Non-pigmented ciliary epithelial cell (primary cell): Measurements from ENCODE around the gene HNRNPA2B1.
"Not testable (repeated sequence)": the region's sequence is repeated elsewhere in the genome, so short reads cannot be mapped to it uniquely, and the experiment has no call there.

Source experiments
- DNase-seq: peaks from one replicate; pipeline ENCODE4 v3.0.0-alpha.2; 2010; ENCODE audit warnings: low read depth

Gene HNRNPA2B1

DNA sequence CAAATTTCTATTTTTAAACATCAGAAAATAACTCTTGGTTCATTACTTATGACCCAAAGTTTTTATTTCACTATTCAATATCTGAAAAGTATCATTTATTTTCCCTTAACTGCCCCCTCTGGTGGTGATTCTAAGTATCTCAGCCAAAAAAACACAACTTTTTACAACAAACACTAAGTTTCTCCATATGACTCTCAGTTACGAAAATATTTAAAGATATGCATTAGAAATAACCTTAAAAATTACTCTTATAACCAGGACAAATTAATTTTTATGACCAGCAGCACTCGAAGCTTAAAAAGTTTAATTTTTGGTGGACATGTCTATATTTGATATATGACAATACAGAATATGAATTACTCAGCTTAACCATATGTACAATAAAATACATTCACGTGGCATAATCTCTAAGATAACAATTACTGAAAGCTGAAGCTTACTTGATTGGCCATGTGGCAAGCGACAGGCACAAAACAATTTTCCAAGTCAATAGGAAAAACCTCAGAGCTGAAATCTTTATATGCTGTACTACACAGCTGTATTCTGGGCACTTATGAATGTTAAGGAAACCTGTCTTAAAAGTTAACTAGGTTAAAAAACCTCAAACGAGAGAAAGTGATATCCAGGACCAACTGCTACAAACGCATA, 2.3 kb downstream of the HNRNPA2B1 start:
- DNase-seq, result no peak

DNA sequence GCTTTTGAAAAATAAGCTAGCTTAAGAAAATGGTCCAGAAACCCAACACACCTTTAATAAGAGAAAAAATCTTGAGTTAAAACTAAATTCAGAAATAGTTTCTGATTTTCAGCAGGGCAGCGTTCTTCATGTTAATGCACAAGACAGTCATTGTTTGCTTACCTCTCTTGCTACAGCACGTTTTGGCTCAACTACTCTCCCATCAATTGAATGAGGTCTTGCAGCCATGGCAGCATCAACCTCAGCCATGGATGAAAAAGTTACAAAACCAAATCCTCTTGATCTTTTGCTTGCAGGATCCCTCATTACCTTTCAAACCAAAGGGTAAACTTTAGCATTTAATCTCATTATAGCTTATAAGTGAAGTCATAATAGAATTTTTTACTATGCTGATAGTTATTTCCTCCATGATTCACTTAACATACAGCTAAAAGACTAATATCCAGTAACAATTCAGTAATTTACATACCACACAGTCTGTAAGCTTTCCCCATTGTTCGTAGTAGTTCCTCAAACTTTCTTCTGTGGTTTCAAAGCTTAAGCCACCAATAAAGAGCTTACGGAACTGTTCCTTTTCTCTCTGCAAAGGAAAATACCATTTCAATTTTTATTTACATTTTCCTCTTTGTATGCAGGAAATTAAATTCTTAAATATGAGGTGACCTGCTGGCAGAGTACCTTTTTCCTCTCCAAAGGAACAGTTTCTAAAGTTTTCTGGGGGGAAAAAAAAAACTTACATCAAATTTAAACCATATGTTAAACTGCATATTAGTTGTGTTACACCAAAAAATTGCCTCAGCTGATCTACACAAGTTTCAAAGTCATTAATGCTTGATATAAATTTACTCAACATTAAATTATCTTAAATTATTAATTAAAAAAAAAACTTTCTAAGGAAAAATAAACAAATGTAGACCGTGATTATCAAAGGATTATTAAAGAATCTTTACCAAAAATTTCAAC, 3.1 kb downstream of the HNRNPA2B1 start:
- no peak for DNase-seq

DNA sequence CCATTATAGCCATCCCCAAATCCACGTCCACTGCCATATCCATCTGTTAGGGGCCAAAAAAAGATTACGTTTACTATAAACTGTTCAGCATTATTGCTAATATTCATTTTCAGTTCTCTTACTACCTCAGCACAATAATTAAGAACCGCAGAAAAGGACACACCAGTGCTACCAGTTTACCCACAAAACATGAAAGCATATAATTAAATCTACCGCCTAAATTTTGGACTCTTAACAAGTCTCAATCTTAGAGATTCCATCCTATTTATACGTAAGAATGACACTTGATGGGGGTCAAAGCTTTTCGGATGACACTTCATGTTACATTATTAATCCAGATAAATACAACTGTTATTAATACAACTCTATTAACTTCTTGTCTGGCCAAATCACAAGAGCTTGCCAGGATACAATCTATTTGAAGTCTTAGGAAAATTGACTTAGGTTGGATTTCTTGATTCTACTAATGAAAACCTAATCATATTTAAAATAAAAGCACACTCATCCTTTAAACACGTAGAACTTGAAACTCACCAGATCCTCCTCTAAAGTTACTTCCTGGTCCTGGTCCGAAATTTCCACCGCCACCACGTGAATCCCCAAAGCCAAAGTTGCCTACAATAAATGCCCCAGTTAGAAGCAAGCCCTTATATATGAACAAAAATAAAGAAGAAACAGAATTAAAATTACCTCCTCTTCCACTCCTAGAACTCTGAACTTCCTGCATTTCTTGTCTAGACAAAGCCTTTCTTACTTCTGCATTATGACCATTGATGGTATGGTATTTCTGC, 4.5 kb downstream of the HNRNPA2B1 start:
- no peak for DNase-seq

DNA sequence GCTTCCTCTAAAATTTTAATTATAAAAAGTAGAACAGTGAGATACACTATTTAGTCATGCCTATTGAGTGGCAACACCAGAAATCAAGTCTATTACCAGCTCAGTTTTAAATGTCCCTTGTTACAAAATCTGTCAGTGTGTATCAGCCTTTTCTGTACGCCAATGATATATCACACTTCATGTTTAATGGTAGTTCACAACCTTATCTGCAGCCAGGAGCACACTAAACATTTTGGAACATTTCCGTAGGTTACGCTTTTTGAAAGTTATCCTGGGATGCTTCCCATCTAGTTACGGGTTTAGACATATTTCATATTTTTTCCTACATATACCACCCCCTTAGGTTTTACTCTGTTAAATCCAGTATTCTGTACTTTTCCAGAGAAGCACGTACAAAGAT, 5.4 kb downstream of the HNRNPA2B1 start:
- DNase-seq, result no peak

- not testable (repeated sequence) for DNase-seq
These were observed 5.8 kb downstream of the HNRNPA2B1 start for GRCh38 chr7:26194764-26195163.

DNA sequence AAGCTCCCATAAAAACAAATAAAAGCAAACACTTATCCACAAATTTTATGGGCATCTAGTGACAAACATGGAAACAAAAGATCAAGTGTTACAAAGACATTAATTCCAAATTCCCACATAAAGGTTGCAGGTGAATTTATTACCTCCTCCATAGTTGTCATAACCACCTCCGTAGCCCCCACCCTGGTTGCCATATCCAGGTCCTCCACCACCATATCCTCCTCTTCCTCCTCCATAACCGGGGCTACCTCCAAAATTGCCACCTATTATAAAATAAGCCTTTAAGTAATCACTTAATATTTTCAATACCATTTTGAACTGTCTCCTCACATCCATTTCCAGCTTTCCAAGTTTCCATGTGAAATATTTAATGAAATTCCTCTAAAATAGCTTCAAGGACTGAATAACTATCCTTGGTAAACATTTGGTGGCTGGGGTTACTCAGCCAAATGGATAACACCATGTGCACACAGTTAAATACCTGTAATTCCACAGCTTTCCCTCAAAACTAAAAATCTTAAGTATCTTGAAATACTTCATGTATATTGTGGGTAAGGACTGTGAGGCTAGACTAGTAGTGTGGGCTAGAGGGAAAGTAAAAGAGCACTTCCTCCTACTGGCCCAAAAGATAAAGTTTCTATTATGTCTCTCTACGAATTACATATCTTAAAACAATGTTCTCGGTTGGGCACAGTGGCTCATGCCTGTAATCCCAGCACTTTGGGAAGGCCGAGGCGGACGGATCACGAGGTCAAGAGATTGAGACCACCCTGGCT, 6.9 kb downstream of the HNRNPA2B1 start:
- no peak for DNase-seq

- DNase-seq, result no peak
These were observed 8.0 kb downstream of the HNRNPA2B1 start for GRCh38 chr7:26192485-26193087.

DNA sequence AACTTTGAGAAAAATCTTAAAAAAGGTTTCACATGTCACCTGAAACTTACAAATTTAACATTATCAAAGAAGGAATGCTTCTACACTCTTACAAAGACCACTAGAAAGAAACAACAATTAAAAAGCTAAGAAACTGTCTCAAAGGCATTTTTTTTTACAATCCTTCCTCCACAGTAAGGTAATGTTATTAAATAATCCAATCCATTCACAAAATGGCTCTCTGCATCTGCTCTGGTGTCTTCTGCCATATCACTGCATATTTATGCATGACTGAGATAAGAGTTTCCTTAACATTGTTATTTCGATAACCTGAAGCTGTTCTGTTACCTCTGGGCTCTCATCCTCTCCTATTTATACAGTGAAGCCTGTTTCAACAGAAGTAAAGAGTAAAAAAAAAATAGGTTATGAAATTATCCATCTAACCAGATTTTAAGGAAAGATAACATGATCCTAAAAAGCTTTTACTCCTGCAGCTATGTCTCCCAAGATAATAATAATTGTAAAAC, 8.5 kb downstream of the HNRNPA2B1 start:
- no peak for DNase-seq

- no peak for DNase-seq
These were observed 9.1 kb downstream of the HNRNPA2B1 start for GRCh38 chr7:26191233-26191973.

- no peak for DNase-seq
These were observed 10.1 kb downstream of the HNRNPA2B1 start for GRCh38 chr7:26190417-26190869.

- DNase-seq, result no peak
These were observed 10.8 kb downstream of the HNRNPA2B1 start for GRCh38 chr7:26189697-26190096.

GRCh38 chr7:26188957-26189541, 11.5 kb downstream of the HNRNPA2B1 start:
- DNase-seq, result no peak

GRCh38 chr7:26188206-26188956, 12.2 kb downstream of the HNRNPA2B1 start:
- DNase-seq, result no peak

DNA sequence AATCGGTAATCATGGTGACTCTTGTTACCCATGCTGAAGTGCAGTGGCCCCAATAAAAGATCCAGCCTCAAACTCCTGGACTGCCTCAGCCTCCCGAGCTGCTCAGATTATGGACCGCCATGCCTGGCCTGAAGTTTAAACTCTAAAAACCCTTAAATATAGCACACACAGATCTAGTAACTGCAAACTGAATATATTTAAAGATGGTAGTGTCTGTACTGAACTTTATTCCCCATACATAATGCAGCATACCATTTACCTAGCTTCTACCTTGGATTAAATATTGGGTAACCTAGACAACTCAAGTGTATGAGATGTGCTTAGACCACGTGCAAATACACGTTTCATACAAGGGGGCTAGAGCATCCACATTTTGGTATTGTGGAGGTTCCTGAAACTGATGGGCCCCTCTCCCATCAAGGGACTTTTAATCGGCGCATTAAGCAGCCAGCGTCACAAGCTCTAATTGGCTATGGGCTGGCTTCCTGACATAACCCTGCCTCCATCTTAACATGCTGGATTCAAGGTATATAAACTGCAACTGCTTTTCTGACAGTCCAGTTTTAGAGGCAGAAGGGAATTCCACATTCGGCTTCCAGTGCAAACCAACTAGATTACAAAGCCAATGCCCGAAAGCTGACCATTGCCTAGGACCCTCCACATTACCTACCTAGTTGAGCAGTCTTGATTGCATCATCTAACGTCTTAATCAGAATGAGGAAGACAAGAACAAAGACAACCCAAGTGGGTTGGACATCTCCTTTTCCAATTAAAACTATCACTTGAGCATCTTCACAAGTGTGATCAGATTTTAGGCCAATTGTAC, 13.0 kb downstream of the HNRNPA2B1 start:
- no peak for DNase-seq

GRCh38 chr7:26186364-26187311, 13.9 kb downstream of the HNRNPA2B1 start:
- DNase-seq, result no peak

- DNase-seq, result no peak
These were observed 14.7 kb downstream of the HNRNPA2B1 start for GRCh38 chr7:26185844-26186180.
